ENCODE data around the gene PCDHGB4. TPM values are rescaled to one million over a fixed set of nuclear protein-coding genes. Genes with fewer than 3 reads are reported as not detected.
"Not testable (repeated sequence)": the region's sequence is repeated elsewhere in the genome, so short reads cannot be mapped to it uniquely, and the experiment has no call there.

Gene PCDHGB4
- total RNA-seq, 1 donor from 2014 or later: 4.7 TPM

GRCh38 chr5:141382469-141383294 lies 4.8 kb upstream of the PCDHGB4 start, which contains the start of gene PCDHGA7:
PCDHGA7 (plus strand) TSS chr5:141382742; CDS start chr5:141382900, 158 bp downstream.
- H3K9me3 ChIP-seq (ENCODE audit: control insufficient read depth in 3 of 3, low read length in 3 of 3): peaks cover 8 to 24% (median 14%) of the 10 kb centered on the region in 3 donors
- H3K4me3 ChIP-seq (ENCODE audit: low read length in 3 of 3): peak within 1 kb of the TSS; percentile 58 to 69 (median 61)
- H3K4me1 ChIP-seq (ENCODE audit: control insufficient read depth in 3 of 3, insufficient read depth in 3 of 3, low read length in 3 of 3): peaks cover 0 to 5% (median 0%) of the 10 kb centered on the region in 3 donors
- no peaks in the 10 kb centered on the region for H3K36me3 ChIP-seq (ENCODE audit: control insufficient read depth in 3 of 3, insufficient read depth in 3 of 3, low read length in 3 of 3)
- H3K27ac ChIP-seq (ENCODE audit: low read depth, low read length): no peak within 1 kb of the TSS
- H3K9ac ChIP-seq (ENCODE audit: low read depth in 1 of 3, low read length in 3 of 3): peak within 1 kb of the TSS in 1 of 3 donors; percentile 78
- peaks cover 0 to 3% (median 0%) of the 10 kb centered on the region in 3 donors for H3K27me3 ChIP-seq (ENCODE audit: control insufficient read depth in 3 of 3, insufficient read depth in 3 of 3, low read length in 3 of 3)

- H3K9ac ChIP-seq (ENCODE audit: low read depth in 1 of 3, low read length in 3 of 3): no peak overlapping the region
- H3K9me3 ChIP-seq (ENCODE audit: control insufficient read depth in 3 of 3, low read length in 3 of 3): peaks cover 8 to 25% (median 17%) of the 10 kb centered on the region in 3 donors
- H3K4me3 ChIP-seq (ENCODE audit: low read length in 3 of 3): peak overlapping the region; percentile 58 to 69 (median 61)
Measured at GRCh38 chr5:141383345-141383744, 4.2 kb upstream of the PCDHGB4 start.

GRCh38 chr5:141384471-141385267 lies 2.8 kb upstream of the PCDHGB4 start:
- H3K36me3 ChIP-seq (ENCODE audit: control insufficient read depth in 3 of 3, insufficient read depth in 3 of 3, low read length in 3 of 3): peaks cover 0 to 1% (median 0%) of the 10 kb centered on the region in 3 donors
- H3K4me3 ChIP-seq (ENCODE audit: low read length in 3 of 3): peak overlapping the region in 1 of 3 donors; percentile 33
- peaks cover 0 to 13% (median 0%) of the 10 kb centered on the region in 3 donors for H3K4me1 ChIP-seq (ENCODE audit: control insufficient read depth in 3 of 3, insufficient read depth in 3 of 3, low read length in 3 of 3)
- H3K9me3 ChIP-seq (ENCODE audit: control insufficient read depth in 3 of 3, low read length in 3 of 3): peaks cover 11 to 28% (median 26%) of the 10 kb centered on the region in 3 donors
- H3K9ac ChIP-seq (ENCODE audit: low read depth in 1 of 3, low read length in 3 of 3): no peak overlapping the region
- H3K27me3 ChIP-seq (ENCODE audit: control insufficient read depth in 3 of 3, insufficient read depth in 3 of 3, low read length in 3 of 3): peaks cover 0 to 6% (median 0%) of the 10 kb centered on the region in 3 donors
- H3K27ac ChIP-seq (ENCODE audit: low read depth, low read length): no peak overlapping the region

More at GRCh38 chr5:141383345-141383744, 4.2 kb upstream of the PCDHGB4 start:
- Histone ChIP-seq H3K36me3 (ENCODE audit: control insufficient read depth in 3 of 3, insufficient read depth in 3 of 3, low read length in 3 of 3) (no peaks in the 10 kb centered on the region), H3K27me3 (ENCODE audit: control insufficient read depth in 3 of 3, insufficient read depth in 3 of 3, low read length in 3 of 3) (peaks cover 0 to 4% (median 0%) of the 10 kb centered on the region in 3 donors), H3K4me1 (ENCODE audit: control insufficient read depth in 3 of 3, insufficient read depth in 3 of 3, low read length in 3 of 3) (peaks cover 0 to 6% (median 0%) of the 10 kb centered on the region in 3 donors), H3K27ac (ENCODE audit: low read depth, low read length) (no peak overlapping the region)

- Histone ChIP-seq H3K4me3 (ENCODE audit: low read length in 3 of 3) (peak overlapping the region; percentile 37 to 59 (median 45)), H3K27me3 (ENCODE audit: control insufficient read depth in 3 of 3, insufficient read depth in 3 of 3, low read length in 3 of 3) (peaks cover 0 to 14% (median 4%) of the 10 kb centered on the region in 3 donors), H3K4me1 (ENCODE audit: control insufficient read depth in 3 of 3, insufficient read depth in 3 of 3, low read length in 3 of 3) (peaks cover 0 to 12% (median 0%) of the 10 kb centered on the region in 3 donors), H3K9me3 (ENCODE audit: control insufficient read depth in 3 of 3, low read length in 3 of 3) (peaks cover 12 to 31% (median 29%) of the 10 kb centered on the region in 3 donors), H3K27ac (ENCODE audit: low read depth, low read length) (no peak overlapping the region), H3K9ac (ENCODE audit: low read depth in 1 of 3, low read length in 3 of 3) (no peak overlapping the region), H3K36me3 (ENCODE audit: control insufficient read depth in 3 of 3, insufficient read depth in 3 of 3, low read length in 3 of 3) (peaks cover 0 to 6% (median 0%) of the 10 kb centered on the region in 3 donors)
Measured at GRCh38 chr5:141388661-141389060, 1.2 kb downstream of the PCDHGB4 start.

- Histone ChIP-seq H3K27me3 (ENCODE audit: control insufficient read depth in 3 of 3, insufficient read depth in 3 of 3, low read length in 3 of 3) (peaks cover 0 to 14% (median 6%) of the 10 kb centered on the region in 3 donors), H3K36me3 (ENCODE audit: control insufficient read depth in 3 of 3, insufficient read depth in 3 of 3, low read length in 3 of 3) (peaks cover 0 to 6% (median 0%) of the 10 kb centered on the region in 3 donors), H3K9me3 (ENCODE audit: control insufficient read depth in 3 of 3, low read length in 3 of 3) (peaks cover 12 to 34% (median 30%) of the 10 kb centered on the region in 3 donors)
Measured at GRCh38 chr5:141389153-141390042, 1.9 kb downstream of the PCDHGB4 start.

GRCh38 chr5:141392429-141393198 lies 5.1 kb downstream of the PCDHGB4 start, which contains the start of gene PCDHGA8:
PCDHGA8 (plus strand) TSS chr5:141392633; CDS start chr5:141392814, 181 bp downstream.
- peaks cover 0 to 6% (median 0%) of the 10 kb centered on the region in 3 donors for H3K36me3 ChIP-seq (ENCODE audit: control insufficient read depth in 3 of 3, insufficient read depth in 3 of 3, low read length in 3 of 3)
- H3K9me3 ChIP-seq (ENCODE audit: control insufficient read depth in 3 of 3, low read length in 3 of 3): peaks cover 12 to 31% (median 20%) of the 10 kb centered on the region in 3 donors
- peaks cover 0 to 18% (median 12%) of the 10 kb centered on the region in 3 donors for H3K27me3 ChIP-seq (ENCODE audit: control insufficient read depth in 3 of 3, insufficient read depth in 3 of 3, low read length in 3 of 3)

More at GRCh38 chr5:141389153-141390042, 1.9 kb downstream of the PCDHGB4 start:
- Histone ChIP-seq H3K4me3 (ENCODE audit: low read length in 3 of 3) (peak overlapping the region; percentile 17 to 59 (median 41)), H3K27ac (ENCODE audit: low read depth, low read length) (no peak overlapping the region), H3K4me1 (ENCODE audit: control insufficient read depth in 3 of 3, insufficient read depth in 3 of 3, low read length in 3 of 3) (peaks cover 0 to 12% (median 0%) of the 10 kb centered on the region in 3 donors), H3K9ac (ENCODE audit: low read depth in 1 of 3, low read length in 3 of 3) (no peak overlapping the region)

GRCh38 chr5:141393267-141393666 lies 5.8 kb downstream of the PCDHGB4 start:
- H3K36me3 ChIP-seq (ENCODE audit: control insufficient read depth in 3 of 3, insufficient read depth in 3 of 3, low read length in 3 of 3): peaks cover 0 to 6% (median 0%) of the 10 kb centered on the region in 3 donors
- peak overlapping the region in 1 of 3 donors; percentile 49 for H3K4me3 ChIP-seq (ENCODE audit: low read length in 3 of 3)

More at GRCh38 chr5:141392429-141393198, 5.1 kb downstream of the PCDHGB4 start, which contains the start of gene PCDHGA8:
- H3K27ac ChIP-seq (ENCODE audit: low read depth, low read length): no peak within 1 kb of the TSS
- H3K4me1 ChIP-seq (ENCODE audit: control insufficient read depth in 3 of 3, insufficient read depth in 3 of 3, low read length in 3 of 3): peaks cover 0 to 15% (median 0%) of the 10 kb centered on the region in 3 donors
- H3K4me3 ChIP-seq (ENCODE audit: low read length in 3 of 3): peak within 1 kb of the TSS in 2 of 3 donors; percentile 44 to 49
- H3K9ac ChIP-seq (ENCODE audit: low read depth in 1 of 3, low read length in 3 of 3): no peak within 1 kb of the TSS

GRCh38 chr5:141394401-141395187 lies 7.1 kb downstream of the PCDHGB4 start:
- H3K36me3 ChIP-seq (ENCODE audit: control insufficient read depth in 3 of 3, insufficient read depth in 3 of 3, low read length in 3 of 3): not testable (repeated sequence)

More at GRCh38 chr5:141393267-141393666, 5.8 kb downstream of the PCDHGB4 start:
- peaks cover 0 to 15% (median 0%) of the 10 kb centered on the region in 3 donors for H3K4me1 ChIP-seq (ENCODE audit: control insufficient read depth in 3 of 3, insufficient read depth in 3 of 3, low read length in 3 of 3)
- H3K27me3 ChIP-seq (ENCODE audit: control insufficient read depth in 3 of 3, insufficient read depth in 3 of 3, low read length in 3 of 3): peaks cover 0 to 18% (median 12%) of the 10 kb centered on the region in 3 donors
- H3K27ac ChIP-seq (ENCODE audit: low read depth, low read length): no peak overlapping the region
- H3K9me3 ChIP-seq (ENCODE audit: control insufficient read depth in 3 of 3, low read length in 3 of 3): peaks cover 12 to 29% (median 19%) of the 10 kb centered on the region in 3 donors
- no peak overlapping the region for H3K9ac ChIP-seq (ENCODE audit: low read depth in 1 of 3, low read length in 3 of 3)

More at GRCh38 chr5:141394401-141395187, 7.1 kb downstream of the PCDHGB4 start:
- Histone ChIP-seq H3K27me3 (ENCODE audit: control insufficient read depth in 3 of 3, insufficient read depth in 3 of 3, low read length in 3 of 3) (peaks cover 0 to 18% (median 12%) of the 10 kb centered on the region in 3 donors), H3K9me3 (ENCODE audit: control insufficient read depth in 3 of 3, low read length in 3 of 3) (peaks cover 13 to 29% (median 20%) of the 10 kb centered on the region in 3 donors), H3K4me3 (ENCODE audit: low read length in 3 of 3) (peak overlapping the region in 1 of 3 donors; percentile 31), H3K4me1 (ENCODE audit: control insufficient read depth in 3 of 3, insufficient read depth in 3 of 3, low read length in 3 of 3) (peaks cover 0 to 16% (median 5%) of the 10 kb centered on the region in 3 donors)
- not testable (repeated sequence) for H3K27ac ChIP-seq (ENCODE audit: low read depth, low read length); H3K9ac ChIP-seq (ENCODE audit: low read depth in 1 of 3, low read length in 3 of 3)
